ENCODE data around the gene ANAPC15. TPM values are rescaled to one million over a fixed set of nuclear protein-coding genes. Genes with fewer than 3 reads are reported as not detected.

ANAPC15 gene
- total RNA-seq, 1 donor from 2014 or later: not detected

DNA sequence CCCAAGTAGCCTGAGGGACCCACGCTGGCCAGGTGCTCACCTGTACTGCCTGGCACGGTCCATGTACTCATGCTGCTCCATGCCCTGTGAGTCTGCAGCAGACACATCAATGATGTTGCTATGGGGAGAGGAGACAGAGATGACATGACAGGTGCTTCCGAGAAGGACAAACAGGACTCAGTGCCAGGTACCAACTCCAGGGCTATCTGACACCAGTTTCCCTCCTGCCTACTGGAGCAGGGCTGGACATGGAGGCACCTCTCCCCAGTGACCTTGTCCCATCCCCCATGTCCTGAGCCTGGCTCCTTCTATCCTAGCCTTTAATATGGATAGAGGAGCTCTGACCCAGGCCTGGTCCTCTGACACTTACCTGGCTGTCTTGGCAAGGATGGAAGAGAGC, 13.8 kb downstream of the ANAPC15 start:
- Histone ChIP-seq H3K36me3 (peaks cover 27 to 41% of the 10 kb centered on the region in 2 donors), H3K4me3 (no peak overlapping the region), H3K27ac (no peak overlapping the region), H3K9me3 (no peaks in the 10 kb centered on the region), H3K27me3 (no peaks in the 10 kb centered on the region), H3K4me1 (peaks cover 10 to 16% of the 10 kb centered on the region in 2 donors)
- TF ChIP-seq, protein P1, sequence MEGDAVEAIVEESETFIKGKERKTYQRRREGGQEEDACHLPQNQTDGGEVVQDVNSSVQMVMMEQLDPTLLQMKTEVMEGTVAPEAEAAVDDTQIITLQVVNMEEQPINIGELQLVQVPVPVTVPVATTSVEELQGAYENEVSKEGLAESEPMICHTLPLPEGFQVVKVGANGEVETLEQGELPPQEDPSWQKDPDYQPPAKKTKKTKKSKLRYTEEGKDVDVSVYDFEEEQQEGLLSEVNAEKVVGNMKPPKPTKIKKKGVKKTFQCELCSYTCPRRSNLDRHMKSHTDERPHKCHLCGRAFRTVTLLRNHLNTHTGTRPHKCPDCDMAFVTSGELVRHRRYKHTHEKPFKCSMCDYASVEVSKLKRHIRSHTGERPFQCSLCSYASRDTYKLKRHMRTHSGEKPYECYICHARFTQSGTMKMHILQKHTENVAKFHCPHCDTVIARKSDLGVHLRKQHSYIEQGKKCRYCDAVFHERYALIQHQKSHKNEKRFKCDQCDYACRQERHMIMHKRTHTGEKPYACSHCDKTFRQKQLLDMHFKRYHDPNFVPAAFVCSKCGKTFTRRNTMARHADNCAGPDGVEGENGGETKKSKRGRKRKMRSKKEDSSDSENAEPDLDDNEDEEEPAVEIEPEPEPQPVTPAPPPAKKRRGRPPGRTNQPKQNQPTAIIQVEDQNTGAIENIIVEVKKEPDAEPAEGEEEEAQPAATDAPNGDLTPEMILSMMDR (IDR thresholded peaks at IDR 0.05): no peak
- intact Hi-C loops (cut with DNase I): no loop called here
- no peak for DNase-seq (ENCODE audit: low spot score in 2 of 2)

DNA sequence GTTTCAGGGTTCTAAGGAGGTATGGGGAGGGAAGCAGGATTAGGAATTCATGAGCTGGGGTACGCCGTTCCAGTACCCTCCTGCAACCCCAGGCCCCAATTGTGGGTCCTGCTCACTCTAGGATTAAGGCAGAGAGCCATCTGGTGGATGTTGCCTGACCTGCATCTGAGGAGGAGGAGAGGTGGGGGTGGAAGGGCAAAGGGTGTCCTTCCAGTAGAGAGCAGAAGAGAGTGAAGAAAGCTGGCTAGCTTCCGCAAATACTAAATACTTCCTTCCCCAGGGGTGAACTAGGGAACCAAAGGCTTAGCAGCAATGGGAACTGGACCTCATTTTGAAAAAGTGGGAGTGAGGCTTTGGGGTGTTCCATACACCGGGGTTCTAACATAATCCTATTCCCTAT, 21.2 kb downstream of the ANAPC15 start:
- Histone ChIP-seq H3K27me3 (no peaks in the 10 kb centered on the region), H3K27ac (no peak overlapping the region), H3K4me1 (peaks cover 0 to 6% of the 10 kb centered on the region in 2 donors), H3K9me3 (no peaks in the 10 kb centered on the region), H3K4me3 (no peak overlapping the region), H3K36me3 (peaks cover 0 to 33% of the 10 kb centered on the region in 2 donors)
- TF ChIP-seq, protein P1 (IDR thresholded peaks at IDR 0.05): peak; percentile 77 to 89 (median 87)
- peak; percentile 49 to 81 for DNase-seq (ENCODE audit: low spot score in 2 of 2)
- intact Hi-C loops (cut with DNase I): loop anchor here (1.0 to 2.0 kb wide), 2 partner anchors 66 to 114 kb away; no protein-coding TSS in a partner anchor

DNA sequence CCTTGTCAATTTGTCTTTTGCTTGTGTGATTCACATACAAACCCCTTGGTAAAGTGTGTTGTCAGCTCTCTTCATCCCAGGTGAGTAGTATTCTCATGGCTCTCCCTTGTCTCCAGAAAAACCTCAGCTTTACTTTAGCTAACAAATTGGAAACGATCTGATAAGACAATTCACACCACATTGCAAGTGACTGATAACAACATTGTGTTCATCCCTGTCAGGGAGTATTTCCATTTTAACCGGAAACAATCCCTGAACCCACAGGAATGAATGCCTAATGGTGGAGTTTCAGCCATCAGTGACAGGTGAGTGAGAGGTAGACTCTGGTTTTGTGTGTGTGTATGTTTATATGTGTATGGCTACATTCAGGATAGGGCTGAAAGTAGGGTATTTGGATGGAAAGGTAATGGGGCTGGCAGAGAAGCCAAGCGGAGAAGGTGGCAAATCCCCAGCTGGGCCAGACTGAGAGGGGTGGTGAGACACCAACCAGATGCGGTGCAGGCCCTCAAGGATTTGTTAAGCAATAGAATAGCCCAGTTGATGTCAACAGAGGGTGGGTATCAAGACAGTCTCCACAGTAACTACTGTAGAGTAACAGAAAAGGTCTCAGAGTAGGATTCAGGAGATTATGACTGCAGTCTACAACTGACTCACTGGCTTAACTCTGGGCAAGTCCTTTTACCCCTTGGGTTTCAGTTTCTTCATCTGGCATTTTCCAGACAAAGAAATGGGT, 24.3 kb downstream of the ANAPC15 start:
- intact Hi-C loops (cut with DNase I): no loop called here
- Histone ChIP-seq H3K4me1 (peaks cover 0 to 6% of the 10 kb centered on the region in 2 donors), H3K27ac (no peak overlapping the region), H3K9me3 (no peaks in the 10 kb centered on the region), H3K36me3 (peaks cover 0 to 16% of the 10 kb centered on the region in 2 donors), H3K27me3 (no peaks in the 10 kb centered on the region), H3K4me3 (no peak overlapping the region)
- TF ChIP-seq, protein P1 (IDR thresholded peaks at IDR 0.05): no peak
- no peak for DNase-seq (ENCODE audit: low spot score in 2 of 2)

DNA sequence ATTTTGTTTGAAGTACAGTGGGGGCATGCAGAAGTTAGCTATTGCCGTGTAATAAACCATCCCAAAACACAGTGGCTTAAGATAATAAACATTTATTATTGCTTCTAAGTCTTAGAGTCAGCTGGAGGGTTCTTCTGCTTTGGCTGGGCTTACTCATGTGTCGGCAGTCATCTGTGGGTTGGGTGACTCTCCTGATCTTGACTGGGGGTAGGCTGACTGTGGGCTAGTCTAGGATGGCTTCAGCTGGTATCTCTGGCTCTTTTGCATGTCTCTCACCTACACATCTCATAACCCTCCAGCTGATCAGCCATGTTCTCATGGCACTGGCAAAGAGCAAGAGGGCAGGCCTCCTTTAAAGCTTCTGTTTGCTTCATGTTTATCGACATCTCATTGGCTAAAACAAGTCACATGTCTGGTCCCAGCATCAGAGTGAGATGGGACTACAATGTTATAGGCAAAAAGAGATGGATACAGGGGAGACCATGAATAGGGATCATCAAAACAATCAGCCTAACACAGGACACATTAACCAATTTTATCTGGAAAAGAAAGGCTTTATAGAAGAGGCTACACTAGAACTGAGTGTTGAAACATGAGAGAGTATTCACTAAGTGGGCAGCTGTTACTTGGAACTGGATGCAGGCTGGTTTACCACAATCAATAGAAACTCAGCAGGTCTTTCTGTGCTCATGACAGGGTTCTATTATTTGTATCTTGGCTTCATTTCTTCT, 26.7 kb downstream of the ANAPC15 start:
- H3K9me3 ChIP-seq: no peaks in the 10 kb centered on the region
- H3K4me1 ChIP-seq: peaks cover 5 to 7% of the 10 kb centered on the region in 2 donors
- TF ChIP-seq, protein P1 (IDR thresholded peaks at IDR 0.05): no peak
- no peaks in the 10 kb centered on the region for H3K27me3 ChIP-seq
- H3K36me3 ChIP-seq: peaks cover 0 to 12% of the 10 kb centered on the region in 2 donors
- no peak overlapping the region for H3K27ac ChIP-seq
- no peak overlapping the region for H3K4me3 ChIP-seq
- no peak for DNase-seq (ENCODE audit: low spot score in 2 of 2)
- intact Hi-C loops (cut with DNase I): no loop called here

DNA sequence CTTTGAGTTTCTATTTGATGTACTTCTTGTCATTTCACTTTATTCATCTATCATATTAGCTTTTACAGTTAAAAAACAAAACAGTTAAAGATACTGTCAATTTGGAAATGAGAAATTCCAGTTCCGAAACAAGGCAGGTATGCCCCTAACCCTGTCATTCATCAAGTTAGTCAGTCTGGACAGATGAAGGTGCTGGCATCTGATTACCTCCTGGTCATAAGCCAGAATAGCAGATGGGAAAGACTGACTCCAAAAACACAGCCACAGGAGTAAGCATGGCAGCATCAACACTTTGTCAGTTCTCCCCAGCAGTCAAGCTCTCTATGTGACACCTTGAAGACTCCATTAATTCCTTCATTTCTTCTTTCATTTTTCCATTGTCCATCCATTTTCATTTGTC, 27.5 kb downstream of the ANAPC15 start:
- peaks cover 0 to 12% of the 10 kb centered on the region in 2 donors for H3K36me3 ChIP-seq
- no peak overlapping the region for H3K4me3 ChIP-seq
- TF ChIP-seq, protein P1 (IDR thresholded peaks at IDR 0.05): no peak
- intact Hi-C loops (cut with DNase I): no loop called here
- H3K4me1 ChIP-seq: peaks cover 5 to 7% of the 10 kb centered on the region in 2 donors
- H3K9me3 ChIP-seq: no peaks in the 10 kb centered on the region
- DNase-seq (ENCODE audit: low spot score in 2 of 2): no peak
- no peak overlapping the region for H3K27ac ChIP-seq
- H3K27me3 ChIP-seq: no peaks in the 10 kb centered on the region

Data from ascending aorta (tissue), 2 donors.